Measurements from ENCODE around the gene CBLC.

CBLC gene

GRCh38 chr19:44777715-44778347 is at the start of gene CBLC:
Gene CBLC, plus strand, starts transcription at chr19:44777890. Its CDS starts 42 bp downstream, at chr19:44777932.
- no peak for DNase-seq

GRCh38 chr19:44728178-44728577 is 49.5 kb upstream of the CBLC start:
- DNase-seq, result no peak

GRCh38 chr19:44729516-44730033 is 48.1 kb upstream of the CBLC start:
- no peak for DNase-seq

- DNase-seq, result no peak
Measured at GRCh38 chr19:44731081-44731480, 46.6 kb upstream of the CBLC start.

- DNase-seq, result no peak
Measured at GRCh38 chr19:44731622-44732021, 46.1 kb upstream of the CBLC start.

GRCh38 chr19:44732235-44733014 is 45.3 kb upstream of the CBLC start:
- no peak for DNase-seq

- DNase-seq, result no peak
Measured at GRCh38 chr19:44734357-44734756, 43.3 kb upstream of the CBLC start.

- DNase-seq, result no peak
Measured at GRCh38 chr19:44735011-44735410, 42.7 kb upstream of the CBLC start.

- DNase-seq, result no peak
Measured at GRCh38 chr19:44737238-44738071, 40.2 kb upstream of the CBLC start.

- no peak for DNase-seq
Measured at GRCh38 chr19:44738136-44738535, 39.6 kb upstream of the CBLC start.

GRCh38 chr19:44738603-44739558 is 38.8 kb upstream of the CBLC start:
- DNase-seq, result no peak

- no peak for DNase-seq
Measured at GRCh38 chr19:44740351-44740824, 37.3 kb upstream of the CBLC start.

GRCh38 chr19:44741258-44741731 is 36.4 kb upstream of the CBLC start:
- no peak for DNase-seq

- no peak for DNase-seq
Measured at GRCh38 chr19:44741841-44742329, 35.8 kb upstream of the CBLC start.

GRCh38 chr19:44742330-44743061 is 35.2 kb upstream of the CBLC start:
- DNase-seq, result no peak

GRCh38 chr19:44744871-44745332 is 32.8 kb upstream of the CBLC start:
- no peak for DNase-seq

GRCh38 chr19:44745341-44745831 is 32.3 kb upstream of the CBLC start:
- no peak for DNase-seq

GRCh38 chr19:44745887-44746600 is 31.6 kb upstream of the CBLC start:
- DNase-seq, result no peak

GRCh38 chr19:44746616-44746945 is 31.1 kb upstream of the CBLC start:
- no peak for DNase-seq
